ENCODE measurements around the gene ABCD3. TPM values are rescaled to one million over a fixed set of nuclear protein-coding genes. Genes with fewer than 3 reads are reported as not detected.
A peak's percentile ranks its signal among the peaks of the same experiment; 100 is the strongest.

Gene ABCD3
- total RNA-seq, 4 donors from 2014 or later: 37.9 to 90.2 (median 51.9) TPM

DNA sequence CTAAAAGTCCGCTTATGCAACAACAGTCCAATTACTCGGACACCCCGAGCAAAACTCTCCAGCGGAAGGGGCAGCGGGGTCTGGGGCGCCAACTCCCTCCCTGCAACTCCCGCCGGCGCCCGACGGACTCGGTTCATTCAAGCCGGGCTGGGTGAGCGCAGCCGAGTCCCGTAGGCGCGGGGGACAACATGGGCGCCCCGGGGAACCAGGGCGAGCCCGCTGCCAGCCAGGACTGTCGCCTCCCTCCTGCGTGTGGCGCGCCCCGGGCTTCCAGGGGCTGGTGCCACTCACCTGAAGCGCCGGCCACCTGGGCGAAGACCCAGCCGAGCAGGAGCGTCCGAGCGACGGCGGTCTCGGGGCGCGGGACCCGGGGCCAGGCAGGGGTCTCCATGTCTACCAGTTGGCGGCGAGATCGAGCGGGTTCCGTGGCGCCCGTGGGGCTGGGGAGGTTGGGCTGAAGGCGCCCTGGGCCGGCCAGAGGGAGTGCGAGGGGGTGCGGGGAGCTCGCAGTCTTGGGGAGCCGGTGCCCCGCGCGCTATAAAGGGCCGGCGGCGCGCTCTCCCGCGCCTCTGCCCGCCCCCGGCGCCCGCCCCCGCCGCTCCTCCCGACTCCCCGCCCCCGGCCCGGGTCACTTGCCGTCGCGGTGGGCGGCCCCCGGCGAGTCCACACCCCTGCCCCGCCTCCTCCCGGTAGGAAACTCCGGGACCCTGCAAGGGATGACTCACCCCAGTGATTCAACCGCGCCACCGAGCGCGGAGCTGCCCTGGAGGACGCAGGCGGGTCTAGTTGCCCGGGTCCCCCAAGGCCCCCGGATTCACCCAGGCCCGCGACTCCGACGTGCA is 123.3 kb downstream of the ABCD3 start, which contains the start of gene F3:
F3 (minus strand) TSS at position 514 of the 842 bp plus-strand sequence; CDS start at position 391, 123 bp downstream.
- Histone ChIP-seq H3K27me3 (no peaks in the 10 kb centered on the region), H3K4me3 (peak within 1 kb of the TSS; percentile 64 to 87 (median 83)), H3K4me1 (peaks cover 0 to 60% (median 24%) of the 10 kb centered on the region in 4 donors), H3K27ac (peak within 1 kb of the TSS; percentile 84 to 95 (median 90)), H3K9me3 (no peaks in the 10 kb centered on the region), H3K36me3 (no peaks in the 10 kb centered on the region)
- peak; percentile 75 to 87 for TF ChIP-seq POLR2A (IDR thresholded peaks at IDR 0.05)
- TF ChIP-seq, protein P1, sequence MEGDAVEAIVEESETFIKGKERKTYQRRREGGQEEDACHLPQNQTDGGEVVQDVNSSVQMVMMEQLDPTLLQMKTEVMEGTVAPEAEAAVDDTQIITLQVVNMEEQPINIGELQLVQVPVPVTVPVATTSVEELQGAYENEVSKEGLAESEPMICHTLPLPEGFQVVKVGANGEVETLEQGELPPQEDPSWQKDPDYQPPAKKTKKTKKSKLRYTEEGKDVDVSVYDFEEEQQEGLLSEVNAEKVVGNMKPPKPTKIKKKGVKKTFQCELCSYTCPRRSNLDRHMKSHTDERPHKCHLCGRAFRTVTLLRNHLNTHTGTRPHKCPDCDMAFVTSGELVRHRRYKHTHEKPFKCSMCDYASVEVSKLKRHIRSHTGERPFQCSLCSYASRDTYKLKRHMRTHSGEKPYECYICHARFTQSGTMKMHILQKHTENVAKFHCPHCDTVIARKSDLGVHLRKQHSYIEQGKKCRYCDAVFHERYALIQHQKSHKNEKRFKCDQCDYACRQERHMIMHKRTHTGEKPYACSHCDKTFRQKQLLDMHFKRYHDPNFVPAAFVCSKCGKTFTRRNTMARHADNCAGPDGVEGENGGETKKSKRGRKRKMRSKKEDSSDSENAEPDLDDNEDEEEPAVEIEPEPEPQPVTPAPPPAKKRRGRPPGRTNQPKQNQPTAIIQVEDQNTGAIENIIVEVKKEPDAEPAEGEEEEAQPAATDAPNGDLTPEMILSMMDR (IDR thresholded peaks at IDR 0.05): no peak
- TF ChIP-seq EP300 (IDR thresholded peaks at IDR 0.05): peak; percentile 34 to 95
- DNase-seq (ENCODE audit: low spot score in 2 of 2): peak; percentile 85 to 86
- 0 to 1% methylated on average over 48 to 63 of the region's 94 CpGs for WGBS, 2 donors

DNA sequence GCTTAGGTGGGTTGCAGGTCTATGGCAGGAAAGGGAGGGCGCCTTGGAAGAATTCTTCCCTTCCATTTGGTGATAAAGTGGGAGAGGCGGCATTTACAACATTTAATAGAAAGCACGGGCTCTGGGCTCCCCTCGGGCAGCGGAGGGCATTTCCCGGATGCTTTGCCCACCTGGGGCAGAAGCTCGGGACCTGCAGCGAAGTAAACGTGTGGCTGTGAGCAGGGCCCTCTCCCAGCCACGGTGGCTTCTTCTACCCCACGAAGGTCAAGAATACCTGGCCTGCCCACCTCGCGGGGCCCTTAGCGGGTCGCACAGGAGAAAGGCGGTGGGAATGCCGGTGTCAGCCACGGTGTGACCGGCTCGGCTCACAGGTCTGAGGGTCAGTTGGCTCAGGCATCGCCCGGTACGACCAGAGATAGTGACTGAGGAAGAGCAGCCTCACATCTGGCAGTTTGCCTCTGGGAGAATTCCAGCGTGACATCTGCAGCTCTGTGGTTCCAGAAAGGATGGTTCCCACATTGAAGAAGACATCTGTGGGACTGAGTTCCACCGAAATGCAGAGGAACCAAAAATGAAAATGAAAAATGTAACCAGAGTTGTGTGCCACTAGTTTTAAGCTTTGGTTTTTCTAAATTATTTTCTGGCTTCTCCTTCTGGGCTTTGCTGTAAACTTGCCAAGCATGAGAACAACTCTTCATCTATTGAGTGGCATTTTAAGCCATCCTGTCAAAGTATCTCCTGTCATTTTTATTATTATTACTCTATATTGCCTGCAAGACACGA is 124.1 kb downstream of the ABCD3 start:
- H3K4me1 ChIP-seq: peaks cover 0 to 56% (median 23%) of the 10 kb centered on the region in 4 donors
- no peaks in the 10 kb centered on the region for H3K27me3 ChIP-seq
- no peaks in the 10 kb centered on the region for H3K9me3 ChIP-seq
- WGBS, 2 donors: 2% methylated on average over 11 to 25 of the region's 26 CpGs
- peak; percentile 50 to 61 for DNase-seq (ENCODE audit: low spot score in 2 of 2)
- TF ChIP-seq EP300 (IDR thresholded peaks at IDR 0.05) (no peak), POLR2A (IDR thresholded peaks at IDR 0.05) (no peak)
- TF ChIP-seq, protein P1 (IDR thresholded peaks at IDR 0.05): no peak
- peak overlapping the region; percentile 84 to 94 (median 88) for H3K27ac ChIP-seq
- peak overlapping the region; percentile 64 to 87 (median 83) for H3K4me3 ChIP-seq
- H3K36me3 ChIP-seq: no peaks in the 10 kb centered on the region

DNA sequence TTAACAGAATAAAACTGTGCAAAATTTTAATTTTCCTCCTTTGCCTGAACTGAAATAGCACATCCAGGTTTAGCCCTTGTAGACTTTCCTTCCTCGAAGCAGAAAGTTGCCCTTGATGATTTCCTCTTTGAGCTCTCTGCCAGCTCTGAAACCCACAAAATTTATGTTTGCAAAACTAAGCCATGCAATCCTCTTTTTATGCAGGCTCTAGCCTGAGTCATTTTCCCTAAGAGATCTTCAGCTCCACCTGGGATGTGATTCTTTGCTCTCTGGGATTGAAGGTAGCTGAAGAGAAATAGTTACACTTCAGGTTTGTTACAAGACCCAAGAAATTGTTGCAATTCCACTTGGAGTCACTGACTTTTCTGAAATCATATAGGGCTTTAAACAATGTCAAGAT is 124.8 kb downstream of the ABCD3 start:
- no peak for DNase-seq (ENCODE audit: low spot score in 2 of 2)
- Histone ChIP-seq H3K4me3 (peak overlapping the region in 2 of 4 donors; percentile 83 to 87), H3K9me3 (no peaks in the 10 kb centered on the region), H3K27ac (peak overlapping the region in 2 of 4 donors; percentile 91 to 94), H3K4me1 (peaks cover 0 to 48% (median 18%) of the 10 kb centered on the region in 4 donors), H3K36me3 (no peaks in the 10 kb centered on the region), H3K27me3 (no peaks in the 10 kb centered on the region)
- TF ChIP-seq, protein P1 (IDR thresholded peaks at IDR 0.05): no peak
- TF ChIP-seq POLR2A (IDR thresholded peaks at IDR 0.05) (no peak), EP300 (IDR thresholded peaks at IDR 0.05) (no peak)
- 12 to 27% methylated on average over 1 of the region's 1 CpG for WGBS, 2 donors

DNA sequence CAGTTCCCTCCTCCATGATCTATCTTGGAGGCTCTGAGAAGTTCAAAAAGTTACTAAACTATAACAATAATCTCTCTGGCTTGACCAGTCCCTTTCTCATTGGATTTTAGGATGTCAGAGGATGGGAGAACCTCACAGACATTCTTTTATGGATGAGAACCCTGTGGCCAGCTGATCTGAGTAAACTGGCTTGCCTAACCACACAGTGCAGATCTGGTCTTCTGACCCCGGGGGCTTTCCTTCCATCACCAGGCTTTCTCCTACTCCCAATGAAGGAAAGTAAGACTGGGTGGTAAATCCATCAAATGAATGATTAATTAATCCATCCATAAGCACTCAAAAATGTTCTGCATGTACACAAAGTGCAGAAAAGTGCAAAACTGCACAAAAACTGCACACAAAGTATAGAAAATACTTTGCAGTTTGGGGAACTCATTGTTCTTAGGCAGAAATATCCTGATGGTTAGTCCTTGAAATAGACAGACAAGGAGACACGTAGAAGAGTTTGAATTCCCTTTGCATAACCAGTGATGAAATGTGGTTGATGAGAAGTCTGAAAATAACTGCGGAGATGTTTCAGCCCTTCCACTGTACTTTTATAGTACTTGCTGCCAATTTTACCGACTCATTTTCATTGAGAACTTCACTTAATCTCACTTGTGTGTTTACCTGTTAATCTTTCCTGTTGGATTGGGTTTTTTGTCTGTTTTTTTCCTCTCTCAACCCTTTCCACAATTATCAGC is 125.9 kb downstream of the ABCD3 start:
- Histone ChIP-seq H3K4me1 (peaks cover 0 to 40% (median 17%) of the 10 kb centered on the region in 4 donors), H3K9me3 (no peaks in the 10 kb centered on the region), H3K27ac (peak overlapping the region; percentile 3 to 74 (median 40)), H3K36me3 (no peaks in the 10 kb centered on the region), H3K4me3 (no peak overlapping the region), H3K27me3 (no peaks in the 10 kb centered on the region)
- 66 to 79% methylated on average over 4 of the region's 4 CpGs for WGBS, 2 donors
- no peak for DNase-seq (ENCODE audit: low spot score in 2 of 2)
- TF ChIP-seq EP300 (IDR thresholded peaks at IDR 0.05) (no peak), POLR2A (IDR thresholded peaks at IDR 0.05) (no peak)
- TF ChIP-seq, protein P1 (IDR thresholded peaks at IDR 0.05): no peak

Data from tibial nerve (tissue), 4 donors.